K562 (cell line): Measurements from ENCODE around the gene TMEM138. TPM values are rescaled to one million over a fixed set of nuclear protein-coding genes. Genes with fewer than 3 reads are reported as not detected.

Experiments used
- ATAC-seq: fragments of 200-7000 bp; cut with Tn5 transposase; 3 replicates; pipeline ENCODE4 v1.9.1; 2020; ENCODE audit warnings: moderate library complexity
- BruUV-seq: library from RNA; stranded (reverse); fragments of 400-500 nt; replicated peaks from 2 replicates; lab custom pipeline; 2021; lab: Mats Ljungman, UMichigan
- CTCF ChIA-PET: fragments of 300-600 bp; formaldehyde crosslinking; extraction: SDS; loops from one replicate; lab custom pipeline; 2021; ENCODE audit warnings: low intra/inter-chr PET ratio; lab: Yijun Ruan, JAX
- POLR2A ChIA-PET: fragments of 300-600, 350-650 bp; sonication (Branson Sonifier 250); formaldehyde crosslinking; extraction: SDS; loops from one replicate; lab custom pipeline; 2021; ENCODE audit warnings: antibody characterized with exemption, inconsistent platforms; lab: Yijun Ruan, JAX
- DNase-seq, 4 experiments: peaks; one replicate each; pipeline versions ENCODE4 v3.0.0 to v3.0.0-alpha.2; 2011 to 2018; ENCODE audit warnings: low spot score in 3 of 4, mixed read lengths in 3 of 4; ENCODE audit errors: extremely low read depth in 1 of 4
- FAIRE-seq: peaks from 2 replicates; lab custom pipeline; 2011; peaks lifted over from hg19 to GRCh38; lab: Jason Lieb, UNC
- H2AFZ ChIP-seq: 2 replicates; pipeline ENCODE4 v1.6.0; 2011; ENCODE audit warnings: low read depth, low read length, control low read depth, inconsistent platforms
- H3K27ac ChIP-seq: fragments of 200-600 bp; 3 replicates; pipeline ENCODE4 v1.8.0; 2011; ENCODE audit warnings: low read depth, mild to moderate bottlenecking, control low read depth, inconsistent platforms, low read length, moderate library complexity, mixed read lengths; ENCODE audit errors: extremely low read depth
- H3K27me3 ChIP-seq, 2 experiments: fragments of 300-600 bp in 1 of 2; 2 replicates in 1 of 2; 3 replicates in 1 of 2; pipeline versions ENCODE4 v1.6.0 to v1.8.0; 2011; ENCODE audit warnings: inconsistent platforms in 2 of 2, low read length in 2 of 2, mild to moderate bottlenecking in 1 of 2, mixed read lengths in 1 of 2, moderate library complexity in 1 of 2; ENCODE audit not compliant: control insufficient read depth in 2 of 2, insufficient read depth in 2 of 2
- H3K36me3 ChIP-seq: fragments of 300-600 bp; 3 replicates; pipeline ENCODE4 v1.8.0; 2011; ENCODE audit warnings: mild to moderate bottlenecking, low read length, inconsistent platforms; ENCODE audit not compliant: control insufficient read depth, insufficient read depth
- H3K4me1 ChIP-seq, 2 experiments: fragments of 200-600 bp in 1 of 2; replicated peaks in 1 of 2; 2 replicates in 1 of 2; 3 replicates in 1 of 2; pipeline versions ENCODE4 v1.5.1 to v1.8.0; 2011; ENCODE audit warnings: inconsistent platforms in 2 of 2, low read length in 2 of 2, mild to moderate bottlenecking in 1 of 2, mixed read lengths in 1 of 2, moderate library complexity in 1 of 2; ENCODE audit not compliant: control insufficient read depth in 2 of 2, insufficient read depth in 2 of 2
- H3K4me2 ChIP-seq: 2 replicates; pipeline ENCODE4 v1.6.1; 2011; ENCODE audit warnings: low read length, control low read depth, inconsistent platforms, mixed read lengths; ENCODE audit not compliant: insufficient read depth
- H3K4me3 ChIP-seq: fragments of 200-600 bp; sonication (generic), shearing (Covaris generic); 2 replicates; pipeline ENCODE4 v1.5.1; 2016; ENCODE audit warnings: control low read depth, inconsistent platforms
- H3K79me2 ChIP-seq: fragments of 200-600 bp; 3 replicates; pipeline ENCODE4 v1.8.0; 2011; ENCODE audit warnings: low read length, inconsistent platforms; ENCODE audit not compliant: control insufficient read depth, insufficient read depth
- H3K9ac ChIP-seq, 2 experiments: 2 replicates each; pipeline versions ENCODE4 v1.6.0 to v1.6.1; 2011; ENCODE audit warnings: low read depth in 2 of 2, low read length in 2 of 2, control low read depth in 1 of 2, inconsistent platforms in 1 of 2, mild to moderate bottlenecking in 1 of 2, mixed read lengths in 1 of 2; ENCODE audit not compliant: insufficient read depth in 1 of 2
- H3K9me1 ChIP-seq: one replicate; pipeline ENCODE4 v1.6.0; 2011; ENCODE audit warnings: inconsistent platforms, mild to moderate bottlenecking, low read length, moderate library complexity; ENCODE audit not compliant: control insufficient read depth, insufficient read depth
- H3K9me3 ChIP-seq: replicated peaks from 2 replicates; pipeline ENCODE4 v1.5.1; 2011; ENCODE audit warnings: low read depth, low read length, inconsistent platforms; ENCODE audit not compliant: control insufficient read depth, insufficient read depth
- H4K20me1 ChIP-seq: replicated peaks from 2 replicates; pipeline ENCODE4 v1.6.1; 2011; ENCODE audit warnings: low read length, inconsistent platforms, mixed read lengths; ENCODE audit not compliant: control insufficient read depth, insufficient read depth
- CEBPB ChIP-seq: fragments of 450-650 bp; IDR thresholded peaks from 2 replicates; pipeline ENCODE4 v1.6.1; 2016; ENCODE audit warnings: missing genetic modification characterization, missing compliant biosample characterization
- CXXC5 ChIP-seq: fragments of 250-450 bp; sonication (Bioruptor Pico); IDR thresholded peaks from 2 replicates; pipeline ENCODE4 v1.8.0; 2022; ENCODE audit warnings: inconsistent platforms, mild to moderate bottlenecking, moderate library complexity
- E2F3 ChIP-seq: fragments of 250-450 bp; sonication (Bioruptor Pico); IDR thresholded peaks from 2 replicates; pipeline ENCODE4 v1.4.0; 2020; ENCODE audit warnings: mild to moderate bottlenecking
- EP400 ChIP-seq: fragments of 450-650 bp; IDR thresholded peaks from 2 replicates; pipeline ENCODE4 v1.6.1; 2017; ENCODE audit warnings: antibody characterized with exemption, mild to moderate bottlenecking, moderate library complexity
- ETV1 ChIP-seq: fragments of 450-650 bp; conservative IDR thresholded peaks from 2 replicates; pipeline ENCODE4 v1.6.1; 2016; ENCODE audit warnings: missing genetic modification characterization, control low read depth, low read depth, missing compliant biosample characterization
- ETV6 ChIP-seq, 3 experiments: fragments of 150-350 bp in 1 of 3; sonication (generic) in 1 of 3; formaldehyde crosslinking in 1 of 3; IDR thresholded peaks; 2 replicates each; pipeline versions ENCODE4 v1.6.1 to v1.8.0; 2014 to 2022; ENCODE audit warnings: borderline replicate concordance in 2 of 3, low read depth in 2 of 3, antibody characterized with exemption in 1 of 3, low read length in 1 of 3, mild to moderate bottlenecking in 1 of 3, missing genetic modification reagents in 1 of 3
- FOS ChIP-seq: IDR thresholded peaks from 3 replicates; pipeline ENCODE4 v1.6.1; 2011; ENCODE audit not compliant: insufficient read length; ENCODE audit errors: extremely low read depth
- HMGXB4 ChIP-seq: sonication (generic); formaldehyde crosslinking; IDR thresholded peaks from 2 replicates; pipeline ENCODE4 v1.8.1; 2023; ENCODE audit warnings: mild to moderate bottlenecking, missing genetic modification reagents
- IRF2 ChIP-seq: sonication (generic); formaldehyde crosslinking; IDR thresholded peaks from 2 replicates; pipeline ENCODE4 v1.8.1; 2022; ENCODE audit warnings: mild to moderate bottlenecking, missing genetic modification reagents
- NFE2L1 ChIP-seq: fragments of 450-650 bp; IDR thresholded peaks from 2 replicates; pipeline ENCODE4 v1.6.1; 2016; ENCODE audit warnings: missing genetic modification characterization, low read depth, mild to moderate bottlenecking, missing compliant biosample characterization, moderate library complexity, borderline replicate concordance
- POLR3A ChIP-seq: IDR thresholded peaks from 2 replicates; pipeline ENCODE4 v1.6.1; 2011; ENCODE audit warnings: borderline replicate concordance, mild to moderate bottlenecking, moderate library complexity; ENCODE audit not compliant: insufficient read length, insufficient read depth; ENCODE audit errors: extremely low read depth
- RAD21 ChIP-seq, 2 experiments: fragments of 250-450 bp in 1 of 2; fragments of 450-650 bp in 1 of 2; sonication (Bioruptor Pico) in 1 of 2; formaldehyde crosslinking in 1 of 2; IDR thresholded peaks in 1 of 2; conservative IDR thresholded peaks in 1 of 2; 2 replicates each; pipeline versions ENCODE4 v1.4.0 to v1.8.0; 2020 to 2022; ENCODE audit warnings: mild to moderate bottlenecking in 2 of 2, moderate library complexity in 1 of 2
- SAFB2 ChIP-seq: fragments of 200-400 bp; formaldehyde crosslinking; IDR thresholded peaks from 2 replicates; pipeline ENCODE4 v1.6.1; 2018; ENCODE audit warnings: borderline replicate concordance, low read length, low read depth, moderate library complexity; ENCODE audit not compliant: severe bottlenecking
- SAP30 ChIP-seq: fragments of 200-600 bp; sonication (generic); IDR thresholded peaks from 2 replicates; pipeline ENCODE4 v1.6.1; 2012; ENCODE audit warnings: borderline replicate concordance, low read depth, mild to moderate bottlenecking, moderate library complexity, low read length, control low read depth, inconsistent platforms; ENCODE audit not compliant: insufficient read depth, poor library complexity, severe bottlenecking
- SMARCE1 ChIP-seq: fragments of 450-650 bp; IDR thresholded peaks from 2 replicates; pipeline ENCODE4 v1.7.1; 2016; ENCODE audit warnings: mild to moderate bottlenecking
- SP2 ChIP-seq: IDR thresholded peaks from 2 replicates; pipeline ENCODE4 v1.6.1; 2011; ENCODE audit warnings: mild to moderate bottlenecking, low read depth, low read length, moderate library complexity; ENCODE audit not compliant: poor library complexity, severe bottlenecking; ENCODE audit errors: extremely low read depth
- TFE3 ChIP-seq: fragments of 450-650 bp; formaldehyde crosslinking; IDR thresholded peaks from 2 replicates; pipeline ENCODE4 v1.4.0; 2020; ENCODE audit warnings: mild to moderate bottlenecking, mixed read lengths
- ZFPM2 ChIP-seq: fragments of 250-450 bp; sonication (Bioruptor Pico); IDR thresholded peaks from 2 replicates; pipeline ENCODE4 v1.5.1; 2022; ENCODE audit warnings: mild to moderate bottlenecking
- ZKSCAN3 ChIP-seq: fragments of 250-450 bp; sonication (Bioruptor Pico); IDR thresholded peaks from 2 replicates; pipeline ENCODE4 v1.4.0; 2020
- ZNF717 ChIP-seq: fragments of 250-450 bp; sonication (Bioruptor Pico); IDR thresholded peaks from 2 replicates; pipeline ENCODE4 v1.5.0; 2021
- WGBS: fragments of 100-300 bp; shearing (Covaris generic); methylation state at CpG from one replicate; pipeline ENCODE4 v1.1.6; 2016; ENCODE audit warnings: low coverage, mixed read lengths; ENCODE audit not compliant: insufficient coverage; ENCODE audit errors: missing lambda C conversion rate; 5-methylcytosine and 5-hydroxymethylcytosine counted together
- in situ Hi-C: fragments of 300-500 bp; cut with MboI; formaldehyde crosslinking; loops from 4 replicates; pipeline ENCODE4 v1.15.0; 2018; ENCODE audit warnings: inconsistent platforms, mixed read lengths
- intact Hi-C: fragments of 100-400 bp; cut with micrococcal nuclease; formaldehyde crosslinking; loops from 2 replicates; pipeline ENCODE4 v1.14.2; 2022
- polyA plus RNA-seq, 8 experiments: library from polyadenylated mRNA; depleted of rRNA in 4 of 8; stranded (reverse) in 5 of 8; unstranded in 3 of 8; fragments of >200 nt; fragmentation: Nextera tagmentation in 2 of 8; fragmentation: Illumina TruSeq in 1 of 8; extraction: Ambion mirVana in 2 of 8; extraction: Trizol in 1 of 8; gene quantifications; 2 replicates each; pipeline versions ENCODE4 v1.2.1 to v1.2.3, GENCODE V29; 2011 to 2014; ENCODE audit warnings: inconsistent platforms in 1 of 8, missing spikeins in 1 of 8
- total RNA-seq, 7 experiments: library from RNA; depleted of rRNA in 6 of 7; stranded (reverse); fragments of >200 nt in 6 of 7; fragmentation: Illumina TruSeq in 2 of 7; extraction: Trizol in 2 of 7; gene quantifications; 2 replicates each; pipeline versions ENCODE4 v1.2.1 to v1.2.3, GENCODE V29; 2011 to 2021; ENCODE audit warnings: low replicate concordance in 1 of 7

TMEM138 gene
- total and polyA plus RNA-seq, 9 of the 15 experiments (the other 6 are each of a cell fraction or from before 2014, with no cell fraction given), result 23.2 to 168 (median 63.1) TPM

GRCh38 chr11:61380884-61381283 is 18.7 kb downstream of the TMEM138 start:
- no peak overlapping the region for H3K4me2 ChIP-seq
- H3K4me3 ChIP-seq, result no peak overlapping the region
- no peaks in the 10 kb centered on the region for H3K79me2 ChIP-seq
- ChIA-PET CTCF (no interaction called here), POLR2A (interaction anchor here (0.7 to 1.1 kb wide), 3 partner anchors 13 to 19 kb away, joined by 3 to 4 read pairs (median 3); partner anchors contain the start of gene TMEM138)
- no peak overlapping the region for H3K9ac ChIP-seq
- H3K9me1 ChIP-seq, result no peaks in the 10 kb centered on the region
- peaks cover 3 to 6% of the 10 kb centered on the region in 2 experiments; a peak in 2 of 5 replicates for H3K4me1 ChIP-seq
- FAIRE-seq (no peak), ATAC-seq (no peak), DNase-seq (no peak)
- WGBS, result 95% methylated on average over 9 of the region's 9 CpGs
- intact Hi-C loops, result no loop called here
- no TSS peak for BruUV-seq
- peaks cover 3% of the 10 kb centered on the region; the same call in 1 of the 3 replicates for H3K36me3 ChIP-seq
- no peaks in the 10 kb centered on the region for H3K9me3 ChIP-seq
- H3K27ac ChIP-seq, result no peak overlapping the region
- no peak overlapping the region for H2AFZ ChIP-seq
- H4K20me1 ChIP-seq, result no peaks in the 10 kb centered on the region
- H3K27me3 ChIP-seq, result no peaks in the 10 kb centered on the region
- TF ChIP-seq POLR3A, result no peak
- TF ChIP-seq SAFB2, result no peak
- TF ChIP-seq HMGXB4 (CRISPR knock-in tag), result no peak
- no peak for TF ChIP-seq CXXC5
- TF ChIP-seq EP400, result no peak
- TF ChIP-seq RAD21 (CRISPR knock-in tag; conservative IDR thresholded peaks at IDR 0.05 in 1 of 2, IDR thresholded peaks at IDR 0.05 in 1 of 2), result no peak
- TF ChIP-seq FOS, result no peak
- TF ChIP-seq SMARCE1, result no peak
- no peak for TF ChIP-seq ETV1 (tag)
- TF ChIP-seq ZFPM2 (CRISPR knock-in tag), result no peak
- no peak for TF ChIP-seq E2F3 (CRISPR knock-in tag)
- TF ChIP-seq SAP30, result no peak
- no peak for TF ChIP-seq ZKSCAN3 (CRISPR knock-in tag)
- no peak for TF ChIP-seq ZNF717
- TF ChIP-seq NFE2L1 (tag), result no peak
- TF ChIP-seq ETV6 (IDR thresholded peaks at IDR 0.05; ENCODE audit: borderline replicate concordance in 1 of 2, low read depth in 2 of 2, low read length in 1 of 2), result no peak
- no peak for TF ChIP-seq ETV6 (CRISPR knock-in tag; IDR thresholded peaks at IDR 0.05; ENCODE audit: borderline replicate concordance)
- TF ChIP-seq CEBPB (tag), result no peak
- TF ChIP-seq SP2, result no peak
- no peak for TF ChIP-seq TFE3 (CRISPR knock-in tag)
- TF ChIP-seq IRF2 (CRISPR knock-in tag), result no peak
- in situ Hi-C loops, result no loop called here
